ENCODE measurements around the gene GRID1.

Gene GRID1

DNA sequence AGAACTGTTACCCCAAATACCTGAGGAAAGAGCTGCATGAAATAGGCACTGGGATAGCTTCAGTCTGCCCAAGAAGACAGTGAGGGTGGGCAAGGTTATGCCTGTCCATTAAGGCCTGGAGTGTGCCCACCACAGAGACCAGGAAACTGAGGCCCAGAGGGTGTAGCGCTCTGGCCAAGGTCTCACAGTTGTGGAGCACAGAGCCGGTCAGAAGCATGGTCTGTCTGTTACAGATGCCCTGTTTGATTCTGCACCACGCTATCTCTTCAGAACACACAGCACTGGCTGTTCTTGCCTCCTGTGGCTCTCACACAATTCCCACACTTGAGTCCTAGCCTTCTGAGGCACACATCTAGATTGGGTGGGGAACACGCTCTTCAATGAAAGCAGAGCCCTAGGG is 261.4 kb downstream of the GRID1 start:
- no peak overlapping the region for H3K27ac ChIP-seq (ENCODE audit: low read depth, low read length, poor library complexity, severe bottlenecking)
- no peaks in the 10 kb centered on the region for H3K79me2 ChIP-seq (ENCODE audit: insufficient read depth, low read length)
- H3K9ac ChIP-seq (ENCODE audit: low read length), result no peak overlapping the region
- no peak for TF ChIP-seq EZH2 (IDR thresholded peaks at IDR 0.05; ENCODE audit: borderline replicate concordance, low read length)
- TF ChIP-seq, protein P1, sequence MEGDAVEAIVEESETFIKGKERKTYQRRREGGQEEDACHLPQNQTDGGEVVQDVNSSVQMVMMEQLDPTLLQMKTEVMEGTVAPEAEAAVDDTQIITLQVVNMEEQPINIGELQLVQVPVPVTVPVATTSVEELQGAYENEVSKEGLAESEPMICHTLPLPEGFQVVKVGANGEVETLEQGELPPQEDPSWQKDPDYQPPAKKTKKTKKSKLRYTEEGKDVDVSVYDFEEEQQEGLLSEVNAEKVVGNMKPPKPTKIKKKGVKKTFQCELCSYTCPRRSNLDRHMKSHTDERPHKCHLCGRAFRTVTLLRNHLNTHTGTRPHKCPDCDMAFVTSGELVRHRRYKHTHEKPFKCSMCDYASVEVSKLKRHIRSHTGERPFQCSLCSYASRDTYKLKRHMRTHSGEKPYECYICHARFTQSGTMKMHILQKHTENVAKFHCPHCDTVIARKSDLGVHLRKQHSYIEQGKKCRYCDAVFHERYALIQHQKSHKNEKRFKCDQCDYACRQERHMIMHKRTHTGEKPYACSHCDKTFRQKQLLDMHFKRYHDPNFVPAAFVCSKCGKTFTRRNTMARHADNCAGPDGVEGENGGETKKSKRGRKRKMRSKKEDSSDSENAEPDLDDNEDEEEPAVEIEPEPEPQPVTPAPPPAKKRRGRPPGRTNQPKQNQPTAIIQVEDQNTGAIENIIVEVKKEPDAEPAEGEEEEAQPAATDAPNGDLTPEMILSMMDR (IDR thresholded peaks at IDR 0.05; ENCODE audit: low read length), result no peak
- no peaks in the 10 kb centered on the region for H3K4me1 ChIP-seq (ENCODE audit: insufficient read depth, low read length, severe bottlenecking)
- H3K9me2 ChIP-seq (ENCODE audit: low read depth, low read length), result no peaks in the 10 kb centered on the region
- H3K4me3 ChIP-seq (ENCODE audit: low read depth, low read length, poor library complexity, severe bottlenecking), result no peak overlapping the region
- no peaks in the 10 kb centered on the region for H3K36me3 ChIP-seq (ENCODE audit: insufficient read depth, low read length)
- no peaks in the 10 kb centered on the region for H4K20me1 ChIP-seq (ENCODE audit: insufficient read depth, low read length)
- H2AFZ ChIP-seq (ENCODE audit: low read length), result no peak overlapping the region
- H3K27me3 ChIP-seq (ENCODE audit: insufficient read depth, low read length), result no peaks in the 10 kb centered on the region
- no peak overlapping the region for H3K4me2 ChIP-seq (ENCODE audit: low read length)
- H3F3A ChIP-seq (ENCODE audit: insufficient read depth, low read length), result no peaks in the 10 kb centered on the region
- H3K9me3 ChIP-seq (ENCODE audit: low read length), result no peaks in the 10 kb centered on the region

DNA sequence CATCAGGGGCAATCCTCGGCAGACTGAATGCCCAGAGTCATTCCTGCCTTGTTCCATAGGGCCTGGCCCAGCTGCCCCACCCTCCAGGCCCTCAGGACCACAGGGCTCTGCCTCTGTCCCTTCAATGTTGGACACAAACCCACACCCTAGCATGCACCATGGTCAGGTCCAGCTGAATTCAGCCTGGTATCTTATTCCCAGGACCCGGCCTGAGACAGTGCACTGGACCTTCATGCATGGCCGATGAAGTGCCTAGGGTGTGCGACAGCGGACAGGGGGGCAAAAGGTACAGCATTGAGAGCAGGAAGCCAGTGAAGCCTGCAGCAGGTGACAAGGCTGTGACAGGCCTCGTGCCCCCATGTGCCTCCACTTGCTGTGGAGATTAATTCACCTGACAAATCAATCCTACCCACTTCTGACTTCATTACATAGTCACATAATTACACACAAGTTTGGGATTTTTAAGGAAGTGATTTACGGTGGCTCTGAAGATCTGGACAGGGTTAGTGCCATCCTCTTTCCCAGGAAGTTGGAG is 261.9 kb downstream of the GRID1 start:
- TF ChIP-seq, protein P1 (IDR thresholded peaks at IDR 0.05; ENCODE audit: low read length), result no peak
- H3K36me3 ChIP-seq (ENCODE audit: insufficient read depth, low read length), result no peaks in the 10 kb centered on the region
- H3K27me3 ChIP-seq (ENCODE audit: insufficient read depth, low read length), result no peaks in the 10 kb centered on the region

DNA sequence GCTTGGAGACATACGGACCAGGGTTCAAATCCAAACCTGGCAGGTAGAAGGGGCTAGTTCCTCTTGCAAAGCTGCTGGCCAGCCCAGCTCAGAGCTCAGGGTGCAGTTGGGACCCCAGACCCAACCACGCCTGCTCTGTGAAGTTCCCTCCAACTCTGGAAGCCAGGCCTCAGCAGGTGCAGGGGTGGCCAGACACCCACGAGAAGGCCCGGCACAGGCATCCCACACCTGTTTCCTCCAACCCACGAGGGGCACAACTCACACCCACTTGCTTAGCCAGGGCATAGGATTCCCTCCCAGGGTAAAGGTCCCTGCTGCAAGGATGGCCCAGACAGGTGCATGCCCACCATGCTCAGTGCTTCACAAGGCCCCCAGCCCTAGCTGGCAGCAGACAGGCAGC is 262.4 kb downstream of the GRID1 start:
- H3K79me2 ChIP-seq (ENCODE audit: insufficient read depth, low read length), result no peaks in the 10 kb centered on the region
- no peak overlapping the region for H3K27ac ChIP-seq (ENCODE audit: low read depth, low read length, poor library complexity, severe bottlenecking)
- no peaks in the 10 kb centered on the region for H3K36me3 ChIP-seq (ENCODE audit: insufficient read depth, low read length)
- H3K4me3 ChIP-seq (ENCODE audit: low read depth, low read length, poor library complexity, severe bottlenecking), result no peak overlapping the region
- no peak overlapping the region for H3K9ac ChIP-seq (ENCODE audit: low read length)
- H3K9me2 ChIP-seq (ENCODE audit: low read depth, low read length), result no peaks in the 10 kb centered on the region
- H3K27me3 ChIP-seq (ENCODE audit: insufficient read depth, low read length), result no peaks in the 10 kb centered on the region
- H4K20me1 ChIP-seq (ENCODE audit: insufficient read depth, low read length), result no peaks in the 10 kb centered on the region
- H3K9me3 ChIP-seq (ENCODE audit: low read length), result no peaks in the 10 kb centered on the region
- H3K4me1 ChIP-seq (ENCODE audit: insufficient read depth, low read length, severe bottlenecking), result no peaks in the 10 kb centered on the region
- no peak overlapping the region for H3K4me2 ChIP-seq (ENCODE audit: low read length)
- no peak for TF ChIP-seq EZH2 (IDR thresholded peaks at IDR 0.05; ENCODE audit: borderline replicate concordance, low read length)
- TF ChIP-seq, protein P1 (IDR thresholded peaks at IDR 0.05; ENCODE audit: low read length), result no peak
- H2AFZ ChIP-seq (ENCODE audit: low read length), result no peak overlapping the region
- no peaks in the 10 kb centered on the region for H3F3A ChIP-seq (ENCODE audit: insufficient read depth, low read length)

More for the DNA sequence above, 261.9 kb downstream of the GRID1 start:
- Histone ChIP-seq H3K9me3 (ENCODE audit: low read length) (no peaks in the 10 kb centered on the region), H3K79me2 (ENCODE audit: insufficient read depth, low read length) (no peaks in the 10 kb centered on the region), H3K4me3 (ENCODE audit: low read depth, low read length, poor library complexity, severe bottlenecking) (no peak overlapping the region), H3K27ac (ENCODE audit: low read depth, low read length, poor library complexity, severe bottlenecking) (no peak overlapping the region), H3K9me2 (ENCODE audit: low read depth, low read length) (no peaks in the 10 kb centered on the region), H3F3A (ENCODE audit: insufficient read depth, low read length) (no peaks in the 10 kb centered on the region), H3K4me1 (ENCODE audit: insufficient read depth, low read length, severe bottlenecking) (no peaks in the 10 kb centered on the region), H3K9ac (ENCODE audit: low read length) (no peak overlapping the region), H3K4me2 (ENCODE audit: low read length) (no peak overlapping the region), H2AFZ (ENCODE audit: low read length) (no peak overlapping the region), H4K20me1 (ENCODE audit: insufficient read depth, low read length) (no peaks in the 10 kb centered on the region)
